ENCODE results near the gene JSRP1. TPM values are rescaled to one million over a fixed set of nuclear protein-coding genes. Genes with fewer than 3 reads are reported as not detected.
A peak's percentile ranks its signal among the peaks of the same experiment; 100 is the strongest.

Gene JSRP1
- total and polyA plus RNA-seq, 7 donors, result 107 to 271 (median 137) TPM

DNA sequence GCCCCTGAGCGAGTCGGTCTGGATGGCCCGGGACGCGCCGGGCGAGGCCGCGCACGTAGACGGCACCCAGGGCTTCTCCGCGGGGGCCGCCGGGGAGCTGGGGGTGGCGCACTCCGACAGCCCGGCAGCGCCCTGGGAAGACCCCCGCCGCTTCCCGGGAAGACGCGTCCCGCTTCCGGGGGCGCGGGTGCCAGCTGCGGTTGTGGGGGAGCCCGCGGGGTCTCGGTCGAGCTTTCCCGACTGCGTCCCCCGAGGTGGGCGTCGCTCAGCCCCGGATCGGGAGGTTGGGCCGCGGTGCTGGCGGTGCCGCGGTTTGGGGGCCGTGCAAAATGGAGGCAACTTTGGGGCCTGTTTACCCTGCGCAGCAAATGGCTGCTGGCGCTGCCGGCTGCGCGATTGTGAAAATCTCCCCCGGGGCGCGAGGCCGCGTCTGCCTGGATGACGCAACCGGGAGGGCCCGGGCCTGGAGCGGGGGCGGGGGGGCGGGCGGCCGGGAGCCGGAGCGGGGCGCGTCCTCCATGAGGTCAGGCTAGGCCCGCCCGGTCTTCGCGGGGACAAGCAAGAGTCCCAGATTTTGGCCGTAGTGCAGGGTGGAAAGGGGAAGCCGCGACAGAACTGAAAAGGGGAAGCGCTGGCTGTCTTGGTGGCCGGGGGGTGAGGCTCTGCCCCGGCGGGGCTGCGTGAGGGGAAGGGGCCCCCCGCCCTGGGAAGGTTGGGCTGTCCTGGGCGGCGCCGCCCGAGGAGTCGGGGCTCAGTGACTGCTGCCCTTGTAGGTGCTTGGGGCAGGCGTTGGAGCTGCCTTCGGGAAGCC, 14.4 kb upstream of the JSRP1 start:
- peaks cover 54% of the 10 kb centered on the region for H3K4me1 ChIP-seq

DNA sequence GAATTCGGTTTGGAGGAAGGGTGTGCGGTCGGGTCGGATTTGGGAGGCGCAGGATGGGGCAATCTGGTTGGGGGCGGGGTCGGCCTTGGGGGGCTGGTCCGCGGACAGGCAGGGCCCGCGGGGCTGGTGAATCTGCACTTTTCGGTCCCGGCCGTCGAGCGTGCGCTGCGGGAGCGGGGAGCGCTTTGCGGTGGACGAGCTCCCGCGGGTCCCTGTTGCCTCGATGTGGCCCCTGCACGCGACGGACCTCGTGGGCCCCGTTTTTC, 13.9 kb upstream of the JSRP1 start:
- Histone ChIP-seq H3K4me1 (peaks cover 49% of the 10 kb centered on the region), H3K9me3 (no peaks in the 10 kb centered on the region), H3K27ac (peak overlapping the region; percentile 99), H3K27me3 (ENCODE audit: insufficient read depth in 3 of 3, low read length in 2 of 3) (no peaks in the 10 kb centered on the region), H3K4me3 (peak overlapping the region; percentile 97), H3K36me3 (ENCODE audit: insufficient read depth in 1 of 2, low read depth in 1 of 2) (peaks cover 0 to 23% of the 10 kb centered on the region in 2 donors)
- intact Hi-C loops (cut with DNase I), result loop anchor here (5.0 to 10.0 kb wide), 2 partner anchors 113 to 115 kb away; partner anchors contain the start of gene AP3D1 (in 1 of the 2)
- 0 to 2% (median 0%) methylated on average over 21 to 30 of the region's 30 CpGs for WGBS, 3 donors
- ATAC-seq (peak in 1 of 4 donors; percentile 22), DNase-seq (peak; percentile 79 to 85)
- TF ChIP-seq, protein P1, sequence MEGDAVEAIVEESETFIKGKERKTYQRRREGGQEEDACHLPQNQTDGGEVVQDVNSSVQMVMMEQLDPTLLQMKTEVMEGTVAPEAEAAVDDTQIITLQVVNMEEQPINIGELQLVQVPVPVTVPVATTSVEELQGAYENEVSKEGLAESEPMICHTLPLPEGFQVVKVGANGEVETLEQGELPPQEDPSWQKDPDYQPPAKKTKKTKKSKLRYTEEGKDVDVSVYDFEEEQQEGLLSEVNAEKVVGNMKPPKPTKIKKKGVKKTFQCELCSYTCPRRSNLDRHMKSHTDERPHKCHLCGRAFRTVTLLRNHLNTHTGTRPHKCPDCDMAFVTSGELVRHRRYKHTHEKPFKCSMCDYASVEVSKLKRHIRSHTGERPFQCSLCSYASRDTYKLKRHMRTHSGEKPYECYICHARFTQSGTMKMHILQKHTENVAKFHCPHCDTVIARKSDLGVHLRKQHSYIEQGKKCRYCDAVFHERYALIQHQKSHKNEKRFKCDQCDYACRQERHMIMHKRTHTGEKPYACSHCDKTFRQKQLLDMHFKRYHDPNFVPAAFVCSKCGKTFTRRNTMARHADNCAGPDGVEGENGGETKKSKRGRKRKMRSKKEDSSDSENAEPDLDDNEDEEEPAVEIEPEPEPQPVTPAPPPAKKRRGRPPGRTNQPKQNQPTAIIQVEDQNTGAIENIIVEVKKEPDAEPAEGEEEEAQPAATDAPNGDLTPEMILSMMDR (IDR thresholded peaks at IDR 0.05), result no peak

More for the DNA sequence above, 14.4 kb upstream of the JSRP1 start:
- TF ChIP-seq, protein P1 (IDR thresholded peaks at IDR 0.05), result no peak
- intact Hi-C loops (cut with DNase I), result loop anchor here (5.0 to 10.0 kb wide), 2 partner anchors 113 to 116 kb away; partner anchors contain the start of gene AP3D1 (in 1 of the 2)
- 1% methylated on average over 56 to 88 of the region's 88 CpGs for WGBS, 3 donors
- peak overlapping the region; percentile 97 for H3K4me3 ChIP-seq
- peak overlapping the region; percentile 99 for H3K27ac ChIP-seq
- ATAC-seq, result peak; percentile 43 to 53 (median 52)
- peak; percentile 91 to 95 for DNase-seq
- peaks cover 0 to 23% of the 10 kb centered on the region in 2 donors for H3K36me3 ChIP-seq (ENCODE audit: insufficient read depth in 1 of 2, low read depth in 1 of 2)
- H3K27me3 ChIP-seq (ENCODE audit: insufficient read depth in 3 of 3, low read length in 2 of 3), result no peaks in the 10 kb centered on the region
- no peaks in the 10 kb centered on the region for H3K9me3 ChIP-seq

DNA sequence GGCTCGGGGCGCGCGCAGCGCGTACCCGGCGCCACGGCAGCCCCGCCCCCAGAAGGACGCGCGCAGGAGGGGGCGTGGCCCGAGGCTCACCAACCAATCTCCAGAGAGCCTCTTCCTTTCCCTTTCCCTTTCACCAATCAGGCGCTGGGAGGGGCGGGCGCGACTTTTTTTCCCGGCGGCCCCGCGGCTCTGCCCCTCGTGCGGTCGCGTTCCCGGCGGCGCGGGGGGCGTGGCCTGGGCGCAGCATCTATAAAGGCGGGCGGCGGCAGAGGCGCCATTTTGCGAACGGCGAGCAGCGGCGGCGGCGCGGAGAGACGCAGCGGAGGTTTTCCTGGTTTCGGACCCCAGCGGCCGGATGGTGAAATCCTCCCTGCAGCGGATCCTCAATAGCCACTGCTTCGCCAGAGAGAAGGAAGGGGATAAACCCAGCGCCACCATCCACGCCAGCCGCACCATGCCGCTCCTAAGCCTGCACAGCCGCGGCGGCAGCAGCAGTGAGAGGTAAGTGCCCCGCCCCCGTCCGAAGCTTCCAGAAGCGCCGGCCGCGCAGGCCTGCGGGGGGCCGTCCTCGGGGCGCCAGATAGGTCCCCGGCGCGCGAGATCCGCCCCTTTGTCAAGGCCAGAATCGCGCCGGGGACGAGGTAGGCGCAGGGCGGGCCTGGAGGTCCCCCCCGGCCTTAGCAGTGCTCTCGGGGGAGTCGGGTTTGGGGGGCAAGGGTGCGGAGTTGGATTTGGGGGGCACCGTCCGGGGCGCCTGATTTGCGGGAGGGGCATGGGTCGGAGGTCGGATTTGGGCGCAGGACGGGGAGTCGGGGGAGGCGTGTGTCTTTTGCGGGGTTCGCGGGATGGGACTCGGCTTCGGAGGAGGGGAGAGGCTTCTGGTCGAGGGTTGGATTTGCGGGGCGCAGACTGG, 13.3 kb upstream of the JSRP1 start:
- intact Hi-C loops (cut with DNase I), result loop anchor here (5.0 to 10.0 kb wide), 2 partner anchors 112 to 115 kb away; partner anchors contain the start of gene AP3D1 (in 1 of the 2)

DNA sequence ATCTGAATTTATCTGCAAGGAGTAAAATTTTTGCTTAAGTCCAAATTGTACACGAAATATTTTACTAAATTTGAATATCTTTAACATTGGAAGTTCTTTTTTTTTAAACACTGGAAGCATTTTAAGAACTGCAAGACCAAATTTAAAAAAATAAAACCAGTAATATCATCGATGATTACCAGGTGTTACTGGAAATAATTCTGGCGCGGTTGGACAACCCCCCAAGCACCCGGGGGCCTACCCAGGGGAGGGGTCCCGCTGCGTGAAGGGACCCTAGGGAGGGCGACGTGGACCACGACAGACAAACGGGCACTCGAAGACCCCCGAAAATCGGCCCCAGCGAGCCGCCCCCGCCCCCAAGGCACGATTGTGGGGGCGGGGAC, 12.6 kb upstream of the JSRP1 start:
- Histone ChIP-seq H3K9me3 (no peaks in the 10 kb centered on the region), H3K4me3 (peak overlapping the region; percentile 97), H3K27me3 (ENCODE audit: insufficient read depth in 3 of 3, low read length in 2 of 3) (no peaks in the 10 kb centered on the region), H3K4me1 (peaks cover 38% of the 10 kb centered on the region), H3K27ac (peak overlapping the region; percentile 99), H3K36me3 (ENCODE audit: insufficient read depth in 1 of 2, low read depth in 1 of 2) (peaks cover 0 to 23% of the 10 kb centered on the region in 2 donors)
- ATAC-seq, result no peak
- intact Hi-C loops (cut with DNase I), result no loop called here
- TF ChIP-seq, protein P1 (IDR thresholded peaks at IDR 0.05), result no peak
- DNase-seq, result no peak
- WGBS, 3 donors, result 2 to 3% (median 2%) methylated on average over 18 to 19 of the region's 19 CpGs

More for the DNA sequence above, 13.3 kb upstream of the JSRP1 start:
- H3K36me3 ChIP-seq (ENCODE audit: insufficient read depth in 1 of 2, low read depth in 1 of 2), result peaks cover 0 to 23% of the 10 kb centered on the region in 2 donors
- TF ChIP-seq, protein P1 (IDR thresholded peaks at IDR 0.05), result no peak
- H3K9me3 ChIP-seq, result no peaks in the 10 kb centered on the region
- H3K27ac ChIP-seq, result peak overlapping the region; percentile 99
- peak overlapping the region; percentile 97 for H3K4me3 ChIP-seq
- ATAC-seq (peak; percentile 84 to 91 (median 86)), DNase-seq (peak; percentile 99 to 100)
- 0 to 1% (median 1%) methylated on average over 80 to 103 of the region's 103 CpGs for WGBS, 3 donors
- peaks cover 45% of the 10 kb centered on the region for H3K4me1 ChIP-seq
- no peaks in the 10 kb centered on the region for H3K27me3 ChIP-seq (ENCODE audit: insufficient read depth in 3 of 3, low read length in 2 of 3)
